Neutrophil (primary cell): ENCODE results near the gene BHLHE23.

Experiments used
- H3K27ac ChIP-seq: fragments of 200-600 bp; sonication (generic); 2 replicates; pipeline ENCODE4 v1.5.1; 2016; ENCODE audit warnings: mild to moderate bottlenecking, moderate library complexity
- H3K27me3 ChIP-seq: fragments of 200-600 bp; sonication (generic); 2 replicates; pipeline ENCODE4 v1.6.0; 2016; ENCODE audit warnings: mild to moderate bottlenecking
- H3K36me3 ChIP-seq: fragments of 200-600 bp; sonication (generic); 2 replicates; pipeline ENCODE4 v1.5.1; 2017
- H3K4me1 ChIP-seq, 2 experiments: fragments of 200-600 bp in 1 of 2; sonication (generic) in 1 of 2; 1 replicate in 1 of 2; 2 replicates in 1 of 2; pipeline versions ENCODE4 v1.5.1 to v1.6.1; 2013 to 2016; ENCODE audit warnings: low read depth in 1 of 2, low read length in 1 of 2, mild to moderate bottlenecking in 1 of 2, moderate library complexity in 1 of 2; ENCODE audit not compliant: control insufficient read depth in 1 of 2, insufficient read depth in 1 of 2
- H3K4me3 ChIP-seq, 2 experiments: fragments of 200-600 bp in 1 of 2; sonication (generic) in 1 of 2; 1 replicate in 1 of 2; 2 replicates in 1 of 2; pipeline ENCODE4 v1.5.1; 2013 to 2016; ENCODE audit warnings: low read depth in 1 of 2, low read length in 1 of 2, mild to moderate bottlenecking in 1 of 2, moderate library complexity in 1 of 2
- H3K9me3 ChIP-seq: fragments of 200-600 bp; sonication (generic); 2 replicates; pipeline ENCODE4 v1.5.1; 2016
- TF ChIP-seq, protein P1 (sequence below): fragments of 200-600 bp; sonication (generic); IDR thresholded peaks from 2 replicates; pipeline ENCODE4 v1.5.1; 2016; ENCODE audit warnings: antibody characterized with exemption

BHLHE23 gene

DNA sequence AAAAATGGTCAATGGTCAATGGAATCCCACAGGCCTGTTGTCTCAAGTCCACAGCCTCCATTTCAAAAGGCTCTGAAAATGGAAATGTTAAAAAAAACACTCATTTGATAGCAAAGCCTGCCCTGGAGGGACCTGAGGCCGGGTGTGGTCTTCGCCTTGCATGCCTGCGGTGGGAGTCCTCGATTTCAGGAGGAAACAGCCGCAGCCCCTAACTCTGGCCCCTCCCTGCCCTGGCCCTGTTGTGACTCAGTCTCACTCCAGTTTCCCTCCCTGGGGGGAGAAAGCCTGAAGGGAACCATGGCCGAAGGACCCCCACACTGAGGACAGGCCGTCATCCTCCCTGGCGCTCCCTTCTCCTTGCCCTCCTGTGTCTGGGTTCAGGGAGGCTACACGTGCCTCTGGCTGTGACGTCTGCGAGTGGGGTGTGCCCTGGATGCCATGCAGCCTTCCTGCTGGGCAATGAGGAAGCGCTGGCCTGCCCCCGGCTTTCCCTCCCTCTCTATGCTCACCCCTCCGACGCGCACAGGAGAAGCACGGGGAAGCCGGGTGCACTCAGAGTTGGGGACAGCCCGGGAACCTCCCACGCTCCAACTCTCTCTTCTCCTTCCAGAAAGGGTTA is 9.2 kb downstream of the BHLHE23 start:
- H3K4me1 ChIP-seq: no peaks in the 10 kb centered on the region
- TF ChIP-seq, protein P1, sequence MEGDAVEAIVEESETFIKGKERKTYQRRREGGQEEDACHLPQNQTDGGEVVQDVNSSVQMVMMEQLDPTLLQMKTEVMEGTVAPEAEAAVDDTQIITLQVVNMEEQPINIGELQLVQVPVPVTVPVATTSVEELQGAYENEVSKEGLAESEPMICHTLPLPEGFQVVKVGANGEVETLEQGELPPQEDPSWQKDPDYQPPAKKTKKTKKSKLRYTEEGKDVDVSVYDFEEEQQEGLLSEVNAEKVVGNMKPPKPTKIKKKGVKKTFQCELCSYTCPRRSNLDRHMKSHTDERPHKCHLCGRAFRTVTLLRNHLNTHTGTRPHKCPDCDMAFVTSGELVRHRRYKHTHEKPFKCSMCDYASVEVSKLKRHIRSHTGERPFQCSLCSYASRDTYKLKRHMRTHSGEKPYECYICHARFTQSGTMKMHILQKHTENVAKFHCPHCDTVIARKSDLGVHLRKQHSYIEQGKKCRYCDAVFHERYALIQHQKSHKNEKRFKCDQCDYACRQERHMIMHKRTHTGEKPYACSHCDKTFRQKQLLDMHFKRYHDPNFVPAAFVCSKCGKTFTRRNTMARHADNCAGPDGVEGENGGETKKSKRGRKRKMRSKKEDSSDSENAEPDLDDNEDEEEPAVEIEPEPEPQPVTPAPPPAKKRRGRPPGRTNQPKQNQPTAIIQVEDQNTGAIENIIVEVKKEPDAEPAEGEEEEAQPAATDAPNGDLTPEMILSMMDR: no peak
- H3K27me3 ChIP-seq: peaks cover 91% of the 10 kb centered on the region
- H3K27ac ChIP-seq: no peak overlapping the region
- H3K36me3 ChIP-seq: no peaks in the 10 kb centered on the region
- H3K4me3 ChIP-seq: no peak overlapping the region
- H3K9me3 ChIP-seq: no peaks in the 10 kb centered on the region

GRCh38 chr20:62996596-62996982 is 10.2 kb downstream of the BHLHE23 start:
- Histone ChIP-seq H3K27me3 (peaks cover 88% of the 10 kb centered on the region), H3K4me1 (no peaks in the 10 kb centered on the region), H3K27ac (no peak overlapping the region), H3K9me3 (no peaks in the 10 kb centered on the region), H3K4me3 (no peak overlapping the region), H3K36me3 (no peaks in the 10 kb centered on the region)
- TF ChIP-seq, protein P1: no peak

GRCh38 chr20:62995898-62996595 is 10.7 kb downstream of the BHLHE23 start:
- peaks cover 88% of the 10 kb centered on the region for H3K27me3 ChIP-seq
- no peaks in the 10 kb centered on the region for H3K4me1 ChIP-seq

GRCh38 chr20:62995481-62995880 is 11.3 kb downstream of the BHLHE23 start:
- TF ChIP-seq, protein P1: no peak
- H3K27me3 ChIP-seq: peaks cover 88% of the 10 kb centered on the region
- no peaks in the 10 kb centered on the region for H3K4me1 ChIP-seq
- H3K4me3 ChIP-seq: no peak overlapping the region
- no peaks in the 10 kb centered on the region for H3K36me3 ChIP-seq
- H3K9me3 ChIP-seq: no peaks in the 10 kb centered on the region
- no peak overlapping the region for H3K27ac ChIP-seq

More at GRCh38 chr20:62995898-62996595, 10.7 kb downstream of the BHLHE23 start:
- no peak overlapping the region for H3K4me3 ChIP-seq
- H3K27ac ChIP-seq: no peak overlapping the region
- no peaks in the 10 kb centered on the region for H3K9me3 ChIP-seq
- H3K36me3 ChIP-seq: no peaks in the 10 kb centered on the region
- TF ChIP-seq, protein P1: no peak

GRCh38 chr20:62994869-62995281 is 11.9 kb downstream of the BHLHE23 start:
- H3K4me3 ChIP-seq: no peak overlapping the region
- H3K27ac ChIP-seq: no peak overlapping the region
- TF ChIP-seq, protein P1: no peak
- H3K4me1 ChIP-seq: no peaks in the 10 kb centered on the region
- no peaks in the 10 kb centered on the region for H3K9me3 ChIP-seq
- peaks cover 88% of the 10 kb centered on the region for H3K27me3 ChIP-seq
- H3K36me3 ChIP-seq: no peaks in the 10 kb centered on the region
